GM13976 (cell line): ENCODE results near the gene SMAD5.

ENCODE experiments used
- DNase-seq: peaks from one replicate; pipeline ENCODE4 v3.0.0; 2012; ENCODE audit warnings: low spot score
- CTCF ChIP-seq: IDR thresholded peaks from 2 replicates; pipeline ENCODE4 v1.5.1; 2012; ENCODE audit warnings: borderline replicate concordance, mild to moderate bottlenecking; ENCODE audit not compliant: insufficient read depth; ENCODE audit errors: extremely low read depth, missing control alignments, control extremely low read depth
- in situ Hi-C: fragments of 300-500 bp; cut with MboI; formaldehyde crosslinking; loops from one replicate; pipeline ENCODE4 v1.12.0; 2022; ENCODE audit warnings: low sequenced_read_pairs, mixed read lengths, inconsistent platforms; ENCODE audit not compliant: unreplicated experiment

The SMAD5 gene

DNA sequence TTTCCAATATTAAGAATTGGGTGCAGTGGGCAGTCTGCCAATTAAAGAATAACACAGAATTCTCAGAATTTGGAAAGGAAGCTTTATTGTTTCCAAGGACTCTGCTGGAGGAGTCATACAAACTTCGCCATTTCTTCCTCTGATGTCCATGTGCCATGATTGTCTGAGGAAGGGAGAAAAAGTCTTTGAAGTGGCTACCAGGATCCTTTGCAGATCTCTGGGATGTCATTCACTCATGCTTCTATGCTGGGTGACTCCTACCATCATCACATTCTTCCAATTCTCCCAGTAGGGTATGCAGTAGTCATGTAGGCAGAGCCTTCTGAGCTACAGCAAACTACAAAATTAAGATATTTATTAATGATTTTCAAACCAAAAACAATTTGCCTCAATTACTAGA, 3.2 kb upstream of the SMAD5 start:
- in situ Hi-C loops, result no loop called here
- TF ChIP-seq CTCF, result no peak
- no peak for DNase-seq

DNA sequence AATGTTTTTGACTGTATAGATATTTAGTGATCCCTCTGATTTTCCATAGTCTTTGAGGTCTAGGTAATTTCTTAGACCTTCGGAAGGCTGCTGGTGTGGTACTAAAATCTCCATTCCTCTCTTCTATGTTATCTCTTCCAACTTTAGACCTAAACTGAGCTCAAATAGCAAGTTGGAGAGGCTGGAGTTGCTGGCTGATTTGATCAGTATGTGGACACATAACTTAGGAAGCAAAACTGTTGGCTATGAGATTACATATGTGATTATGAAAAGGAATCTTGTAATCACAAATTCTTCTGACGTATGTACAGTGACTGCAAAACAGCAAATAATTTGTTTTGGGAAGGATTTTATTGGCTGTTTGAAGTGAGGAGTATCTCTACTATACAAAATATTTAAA, 2.1 kb upstream of the SMAD5 start:
- no peak for DNase-seq
- in situ Hi-C loops, result no loop called here
- TF ChIP-seq CTCF, result no peak

DNA sequence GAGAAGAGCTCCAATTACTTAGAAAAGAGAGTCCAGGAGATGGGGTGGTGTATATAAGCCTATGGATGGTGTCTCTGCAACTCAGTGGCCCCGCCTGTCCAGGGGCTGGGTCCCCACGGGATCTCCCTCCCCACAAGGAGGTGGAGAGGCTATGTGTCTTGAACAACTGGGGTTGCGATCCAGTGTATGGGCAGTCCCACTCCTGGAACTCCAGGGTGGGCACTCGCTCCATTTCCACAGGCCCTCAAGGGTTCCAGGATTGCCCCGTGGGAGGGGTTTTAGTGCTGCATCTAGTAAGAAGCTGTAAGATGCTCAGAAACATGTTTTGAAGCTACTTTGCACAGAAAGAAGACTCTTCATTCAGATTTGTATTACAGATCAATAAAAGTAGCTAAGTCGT, 558 bp upstream of the SMAD5 start:
- in situ Hi-C loops, result no loop called here
- no peak for TF ChIP-seq CTCF
- DNase-seq, result peak; percentile 25

DNA sequence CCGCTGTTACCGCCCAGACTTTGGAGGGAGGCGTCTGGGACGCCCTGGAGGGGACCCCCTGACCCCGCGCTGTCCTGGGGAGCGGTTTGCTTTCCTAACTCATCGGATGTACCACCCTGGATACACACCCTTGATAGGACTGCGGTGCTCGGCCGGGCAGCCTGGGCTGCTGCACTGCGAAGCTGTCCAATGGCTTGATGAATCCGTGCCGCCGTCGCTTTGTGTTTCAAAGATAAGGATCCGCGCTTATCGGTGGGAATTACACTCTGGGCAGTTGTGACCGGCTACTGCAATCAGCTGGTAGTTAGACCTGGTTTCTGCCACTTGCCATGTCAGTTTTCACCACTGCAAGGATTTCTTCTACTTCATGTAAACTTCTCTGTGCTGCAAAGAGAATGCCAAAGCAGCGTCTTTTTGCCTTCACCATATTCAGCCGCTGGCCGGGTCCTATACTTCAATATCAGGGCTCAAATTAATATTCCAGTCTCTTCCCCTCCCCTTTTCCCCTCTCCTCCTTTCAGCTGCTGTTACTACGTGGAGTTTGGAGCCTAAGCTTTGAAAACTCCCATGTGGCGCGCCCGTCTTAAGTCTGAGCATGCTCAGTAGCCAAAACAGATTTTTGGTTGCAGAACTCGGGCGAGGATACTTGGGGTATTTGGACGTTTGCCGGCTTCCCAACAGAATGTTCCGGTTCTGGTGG, 727 bp downstream of the SMAD5 start:
- TF ChIP-seq CTCF, result no peak
- in situ Hi-C loops, result no loop called here
- peak; percentile 32 for DNase-seq

GRCh38 chr5:136133922-136134379, 1.3 kb downstream of the SMAD5 start:
- in situ Hi-C loops, result no loop called here
- DNase-seq, result no peak
- TF ChIP-seq CTCF, result no peak

DNA sequence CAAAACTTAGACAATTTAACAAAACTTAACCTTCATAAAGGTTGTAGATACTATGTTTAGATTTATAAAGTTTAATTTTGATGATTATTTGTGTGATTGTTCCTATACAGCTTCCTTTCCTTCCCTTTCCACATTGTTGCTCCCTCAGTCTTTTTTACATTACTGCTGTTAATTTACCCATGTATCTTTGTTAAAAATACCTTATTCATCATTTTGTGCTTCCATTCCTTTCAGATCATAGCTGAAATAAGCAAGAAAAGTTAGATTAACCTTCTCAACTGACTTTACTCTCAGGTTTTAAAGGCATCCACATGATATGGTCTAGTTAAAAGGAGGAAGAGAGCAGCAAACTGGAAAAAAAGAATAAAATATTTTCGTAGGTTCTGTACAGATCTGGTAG, 2.0 kb downstream of the SMAD5 start:
- no peak for DNase-seq
- in situ Hi-C loops, result no loop called here
- TF ChIP-seq CTCF, result no peak
